Left renal pelvis (tissue), 4 donors: ENCODE measurements around the gene ELL2. TPM values are rescaled to one million over a fixed set of nuclear protein-coding genes. Genes with fewer than 3 reads are reported as not detected.
"Not testable (repeated sequence)": the region's sequence is repeated elsewhere in the genome, so short reads cannot be mapped to it uniquely, and the experiment has no call there.

Experiments
- DNase-seq, 4 donors: peaks; one replicate each; pipeline ENCODE4 v3.0.0-alpha.2; 2013; ENCODE audit warnings: low read depth in 4 of 4, low spot score in 3 of 4
- polyA plus RNA-seq, 4 donors: library from polyadenylated mRNA; unstranded; fragments of 120-200 nt; gene quantifications; one replicate each; pipeline ENCODE4 v1.2.1, GENCODE V29; 2013; ENCODE audit not compliant: insufficient read length in 4 of 4

ELL2 gene
- polyA plus RNA-seq, 4 donors = 4.1 to 14.4 (median 10.9) TPM

DNA sequence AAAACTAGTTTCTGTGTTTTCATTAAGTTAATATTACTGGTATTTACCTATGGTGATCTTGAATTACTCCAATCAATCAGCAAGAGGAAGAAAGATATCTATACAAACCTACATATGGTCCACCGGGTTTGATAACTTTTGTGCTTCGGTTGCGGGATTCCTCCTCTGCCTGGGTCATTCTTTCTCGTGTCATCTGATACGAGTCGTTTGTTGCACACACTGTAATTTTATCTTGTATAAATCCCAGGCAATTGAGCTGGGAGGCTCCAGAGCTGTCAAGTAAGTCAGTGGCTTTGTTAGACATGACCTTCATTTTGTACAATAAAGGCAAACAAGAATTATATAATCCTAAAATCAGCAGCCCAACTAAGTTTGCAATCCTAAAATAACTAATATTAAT lies 48.0 kb downstream of the ELL2 start:
- DNase-seq = no peak

DNA sequence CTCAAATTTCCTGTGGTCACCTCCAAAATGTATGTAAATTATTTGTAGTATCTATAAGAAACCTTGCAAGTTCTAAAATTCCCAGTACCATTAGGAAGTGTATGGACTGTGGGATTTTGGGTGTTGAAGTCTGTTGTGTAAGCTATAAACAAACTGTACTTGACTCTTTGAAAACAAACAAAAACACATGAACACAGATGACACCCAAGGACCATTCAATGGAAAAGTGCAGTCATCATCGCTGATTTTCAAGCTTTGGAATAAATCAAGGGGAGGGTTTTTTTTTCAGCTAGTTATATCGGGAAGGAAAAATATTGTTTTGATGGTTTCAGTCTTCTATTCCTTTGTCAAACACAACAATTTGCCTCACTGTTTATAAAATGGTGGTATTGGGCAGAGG lies 49.6 kb downstream of the ELL2 start:
- no peak for DNase-seq

DNA sequence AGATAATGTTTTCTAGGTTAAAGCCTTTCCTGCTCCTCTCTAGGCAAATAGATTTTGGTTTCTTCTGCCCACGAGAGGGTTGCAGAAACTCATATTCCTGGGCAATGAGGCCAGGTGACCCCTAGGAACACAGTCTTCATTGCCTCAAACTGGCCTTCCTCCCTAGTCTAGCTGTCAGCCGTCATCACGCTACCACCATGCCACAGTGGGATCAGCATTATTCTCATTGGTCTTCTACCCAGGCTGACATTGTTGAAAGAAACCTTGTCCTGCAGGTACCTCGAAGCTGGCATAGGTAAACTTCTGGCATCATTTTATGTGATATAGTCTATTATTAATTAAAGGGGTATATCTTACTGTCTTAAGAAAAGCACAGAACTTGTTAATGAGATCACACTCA lies 51.1 kb downstream of the ELL2 start:
- no peak for DNase-seq

DNA sequence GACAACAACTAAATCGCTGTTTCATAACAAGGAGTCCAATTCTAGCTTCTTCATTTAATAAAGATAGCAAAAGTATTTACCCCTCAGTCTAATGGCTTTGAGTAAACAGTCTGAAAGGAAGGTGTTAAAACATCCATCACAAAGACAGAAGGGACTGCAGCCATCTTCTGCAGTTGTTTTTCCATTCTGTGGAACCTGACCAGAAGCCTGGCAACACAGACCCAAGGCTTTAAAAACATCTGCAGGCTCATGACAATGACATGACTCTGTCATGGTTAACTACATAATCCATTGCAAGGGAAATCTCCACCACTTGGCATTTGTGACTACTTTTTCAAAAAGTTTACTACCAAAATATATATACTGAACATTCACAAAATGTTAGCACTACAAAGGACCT lies 51.9 kb downstream of the ELL2 start:
- DNase-seq = no peak

DNA sequence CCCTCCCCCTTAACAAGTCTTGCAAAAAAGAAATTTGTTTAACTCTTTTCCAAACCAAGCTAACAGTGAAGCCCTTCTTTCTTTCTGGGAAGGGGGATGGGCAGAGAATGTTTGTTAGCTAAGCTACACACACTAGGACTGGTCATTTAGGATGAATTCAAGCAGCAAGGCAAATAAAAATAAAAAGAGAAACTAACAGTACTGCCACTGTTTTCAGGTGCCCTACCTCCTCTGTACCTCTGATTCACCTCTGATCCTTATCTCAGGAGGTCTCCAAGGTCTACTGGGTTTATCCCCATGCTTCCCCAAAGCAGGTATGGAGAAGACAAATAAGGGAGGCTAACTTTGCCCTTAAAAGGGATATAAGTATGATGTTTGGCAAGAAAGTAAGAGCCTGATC lies 52.9 kb downstream of the ELL2 start:
- no peak for DNase-seq

DNA sequence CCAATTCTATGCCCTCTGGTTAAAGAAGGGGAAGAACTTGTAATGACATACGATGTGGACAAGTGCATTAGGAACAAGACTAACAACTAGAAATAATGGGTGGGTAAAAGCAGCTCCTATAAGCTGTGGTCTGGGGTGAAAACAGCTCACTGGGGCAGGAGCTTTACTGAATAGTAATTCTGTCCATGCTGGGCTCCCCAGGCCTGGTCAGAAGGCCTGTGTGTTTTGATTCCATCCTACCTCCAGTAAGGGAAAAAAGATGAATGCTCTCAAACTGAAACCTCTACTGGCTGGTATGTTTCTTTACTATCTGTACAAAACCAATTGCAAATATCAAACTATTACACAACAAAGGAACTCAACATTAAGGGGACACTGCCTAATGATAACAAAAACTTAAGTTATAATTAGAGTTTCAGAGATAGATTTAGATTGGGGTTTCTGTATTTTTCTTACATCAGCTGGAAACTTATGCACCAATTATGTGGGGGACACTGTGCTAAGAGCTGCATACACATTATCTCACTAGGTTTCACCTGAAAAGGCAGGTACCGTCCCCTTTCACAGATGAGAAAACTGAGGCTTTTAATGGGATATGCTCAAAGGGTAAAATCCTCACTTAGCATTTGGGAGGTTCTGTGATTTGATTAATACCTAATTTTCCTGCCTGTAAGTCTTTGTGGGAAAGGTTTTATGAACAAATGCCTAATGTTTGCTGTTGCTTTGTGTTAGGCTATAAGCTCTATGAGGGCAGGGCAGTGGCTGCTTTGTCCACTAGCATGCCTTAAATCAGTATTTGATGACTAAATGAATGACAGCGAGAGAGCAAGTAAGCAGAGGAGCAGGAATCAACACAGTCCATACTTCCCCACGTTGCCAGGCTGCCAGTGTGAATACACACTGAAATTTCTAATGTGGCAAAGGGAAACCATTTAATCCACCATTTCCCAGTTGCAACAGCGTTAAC lies 53.6 kb downstream of the ELL2 start:
- DNase-seq = no peak

DNA sequence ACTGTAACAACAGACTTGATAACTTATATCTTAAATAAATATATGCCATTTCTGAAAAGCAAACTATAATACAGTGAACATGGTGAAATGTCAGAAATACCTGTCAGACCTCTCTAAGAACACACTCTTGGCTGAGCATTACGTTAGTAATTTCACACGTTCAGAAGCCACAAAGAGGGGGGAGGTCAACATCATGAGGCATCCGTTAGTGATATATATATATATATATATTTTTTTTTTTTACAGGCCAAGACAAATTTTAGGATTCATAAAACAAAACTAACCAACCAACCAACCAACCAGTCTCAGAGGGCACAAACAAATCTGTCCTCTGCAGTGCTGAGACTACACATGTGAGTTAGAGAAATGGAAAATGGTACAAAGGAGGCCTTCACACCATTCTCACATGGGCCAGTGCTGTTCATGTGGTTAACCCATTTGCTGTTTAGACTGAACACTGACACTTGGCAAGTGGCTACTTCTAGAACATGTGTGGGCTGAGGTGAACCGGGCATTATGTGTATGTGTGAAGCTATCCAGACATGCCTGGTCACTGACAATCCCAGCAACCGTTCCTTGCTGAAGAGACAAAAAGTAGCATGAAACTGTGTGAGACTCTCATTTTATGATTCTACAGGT lies 54.5 kb downstream of the ELL2 start:
- DNase-seq = no peak

DNA sequence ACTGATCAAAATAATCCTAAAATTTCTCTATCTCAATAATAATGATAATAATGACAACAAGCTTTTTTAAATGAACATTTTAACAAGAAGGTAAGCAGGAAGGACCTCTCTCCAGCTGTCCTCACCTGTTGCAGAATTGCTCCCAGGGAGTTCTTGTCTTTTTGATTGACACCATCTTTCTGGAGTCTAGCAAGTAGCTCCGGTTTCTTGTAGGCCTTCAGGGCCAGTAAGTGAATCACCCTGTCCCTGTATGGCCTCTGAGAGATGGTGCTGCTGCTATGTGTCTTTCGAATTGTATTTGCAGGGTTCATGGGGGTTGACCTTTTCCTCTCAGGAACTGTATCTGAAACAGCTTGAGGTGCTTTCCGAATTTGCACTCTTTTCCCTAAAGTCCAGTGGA lies 55.3 kb downstream of the ELL2 start:
- DNase-seq = not testable (repeated sequence)

DNA sequence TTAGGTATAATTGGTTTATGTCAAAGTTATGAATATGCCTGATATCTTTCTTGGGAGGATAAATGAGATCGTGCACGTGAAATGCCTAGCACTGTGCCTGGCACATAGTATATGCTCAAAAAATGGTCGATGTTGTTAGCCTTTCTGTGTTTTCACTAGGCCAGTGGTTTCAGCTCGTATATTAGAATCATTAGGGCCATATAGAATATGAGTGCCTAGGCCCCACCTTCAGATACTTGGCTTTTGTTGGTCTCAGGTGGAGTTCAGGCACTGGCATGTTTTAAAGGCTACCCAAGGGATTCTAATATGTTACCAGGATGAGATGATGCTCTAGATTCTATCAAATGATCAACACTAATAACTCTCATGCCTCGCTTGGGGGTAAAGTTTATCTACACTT lies 56.8 kb downstream of the ELL2 start:
- no peak for DNase-seq

DNA sequence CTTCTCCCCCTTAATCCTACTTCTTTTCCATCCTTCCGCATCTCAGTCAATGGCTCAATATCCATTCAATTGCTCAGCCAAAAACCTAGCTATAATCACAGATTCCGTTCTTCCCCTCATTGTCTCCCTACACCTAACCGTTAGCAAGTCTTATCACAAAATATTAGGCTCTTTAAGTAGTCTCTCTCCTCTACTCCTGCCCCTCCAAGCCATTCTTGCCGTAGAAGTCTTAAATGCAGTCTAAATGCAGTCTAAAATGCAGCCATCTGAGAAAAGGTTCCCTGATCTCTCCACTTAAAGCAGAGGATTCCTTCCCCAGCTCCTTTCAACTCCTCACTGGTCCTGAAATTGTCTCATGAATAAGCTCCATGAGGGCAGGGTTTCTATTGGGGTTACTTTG lies 57.8 kb downstream of the ELL2 start:
- no peak for DNase-seq

DNA sequence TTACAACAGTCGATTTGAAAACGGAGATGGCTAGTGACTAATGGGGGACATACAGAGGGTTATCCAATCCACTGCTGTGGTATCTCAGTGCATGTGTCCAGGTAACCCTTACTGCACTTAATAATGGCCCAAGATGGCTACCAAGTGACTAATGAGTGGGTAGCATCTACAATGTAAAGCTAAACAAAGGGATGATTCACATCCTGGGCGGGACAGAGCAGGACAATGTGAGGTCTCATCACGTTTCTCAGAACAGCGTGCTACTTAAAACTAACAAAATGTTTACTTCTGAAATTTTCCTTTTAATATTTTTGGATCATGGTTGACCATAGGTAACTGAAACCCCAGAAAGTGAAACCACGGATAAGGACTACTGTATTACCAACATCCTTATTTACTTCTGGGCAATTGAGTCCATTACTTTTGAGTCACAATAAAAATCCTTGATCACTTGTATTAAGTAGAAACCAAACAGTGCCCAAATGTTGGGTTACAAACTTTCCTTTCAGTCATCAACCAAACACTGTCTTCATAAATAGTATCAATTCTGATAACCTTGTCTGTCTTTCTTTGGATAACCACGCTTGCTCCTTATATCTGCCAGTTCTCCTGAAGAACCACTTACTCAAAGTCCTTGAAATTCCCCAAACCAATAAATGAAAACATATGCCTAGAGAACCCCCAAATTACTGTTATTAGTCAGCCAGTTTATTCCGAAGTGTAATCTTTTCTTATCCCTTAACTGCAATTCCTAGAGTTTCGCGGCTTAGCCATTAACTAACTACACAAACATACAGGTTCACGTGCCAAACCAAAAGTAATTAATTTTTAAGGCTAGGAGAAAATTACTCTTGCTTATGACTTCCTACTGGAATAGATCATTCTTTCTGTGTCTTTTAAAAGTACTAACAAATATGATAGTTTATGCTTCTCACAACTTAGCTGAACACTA lies 59.7 kb downstream of the ELL2 start:
- DNase-seq = no peak

DNA sequence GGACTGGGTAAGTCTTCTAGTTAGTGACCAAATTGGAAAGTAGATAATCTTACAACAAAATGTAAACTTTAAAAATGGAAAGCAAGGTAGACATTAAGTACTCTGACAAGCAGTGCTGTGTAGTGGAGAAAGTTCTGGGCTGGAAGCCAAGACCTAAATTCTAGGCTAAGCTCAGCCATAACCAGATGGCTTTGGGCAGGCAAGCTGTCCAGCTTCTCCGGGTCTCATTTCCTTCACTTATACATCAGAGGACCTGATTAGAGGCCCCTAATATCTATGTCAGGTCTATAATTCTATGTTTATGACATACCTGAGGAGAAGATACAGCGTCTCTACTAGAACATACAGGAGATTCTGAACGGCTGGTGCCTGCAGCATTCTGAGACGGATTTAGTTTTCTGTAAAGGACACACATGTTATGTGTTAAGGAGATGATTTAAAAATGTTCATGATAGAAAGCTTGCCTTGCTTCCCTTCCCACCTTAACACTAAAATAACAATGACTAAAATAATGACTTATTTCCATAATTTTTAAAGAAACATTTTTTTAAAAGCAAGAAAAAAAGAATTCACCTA lies 61.2 kb downstream of the ELL2 start:
- no peak for DNase-seq

DNA sequence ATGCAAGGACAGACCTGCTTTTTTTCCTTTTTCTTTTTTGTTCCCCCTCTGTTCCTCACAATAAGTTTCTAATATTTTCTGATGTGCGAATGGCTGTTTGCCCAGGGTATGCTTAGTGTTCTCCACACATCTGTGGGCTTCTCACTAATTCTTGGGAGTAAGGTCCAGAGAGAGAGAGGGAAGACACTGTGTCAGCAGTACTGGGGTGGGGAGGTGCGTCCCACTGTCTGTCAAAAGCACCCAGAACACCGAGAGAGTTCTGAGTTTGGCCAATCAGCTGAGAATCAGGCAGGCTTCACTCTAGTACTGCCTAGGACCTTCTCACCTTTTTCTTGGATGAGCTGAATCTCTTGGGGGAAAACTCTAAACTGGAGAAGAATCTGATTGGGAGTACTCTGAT lies 61.8 kb downstream of the ELL2 start:
- DNase-seq = no peak

DNA sequence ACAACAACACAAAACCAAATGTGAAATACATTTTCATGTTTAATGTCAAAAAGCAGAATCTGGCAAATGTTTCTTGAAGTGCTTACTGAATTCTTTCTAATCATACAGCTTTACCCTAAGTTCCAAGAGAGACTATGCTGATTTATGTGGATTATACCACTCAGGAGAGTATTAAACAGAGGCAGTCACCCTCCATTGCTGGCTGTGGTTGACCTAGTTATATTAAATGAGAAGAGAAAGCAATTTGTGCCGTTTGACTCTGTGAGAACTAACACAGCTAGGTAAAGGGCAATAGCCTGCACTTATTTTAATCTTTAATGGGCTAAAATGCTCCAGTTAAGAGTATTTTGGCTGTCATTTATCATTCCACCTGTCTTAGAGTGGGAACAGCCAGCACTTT lies 62.6 kb downstream of the ELL2 start:
- DNase-seq = no peak

DNA sequence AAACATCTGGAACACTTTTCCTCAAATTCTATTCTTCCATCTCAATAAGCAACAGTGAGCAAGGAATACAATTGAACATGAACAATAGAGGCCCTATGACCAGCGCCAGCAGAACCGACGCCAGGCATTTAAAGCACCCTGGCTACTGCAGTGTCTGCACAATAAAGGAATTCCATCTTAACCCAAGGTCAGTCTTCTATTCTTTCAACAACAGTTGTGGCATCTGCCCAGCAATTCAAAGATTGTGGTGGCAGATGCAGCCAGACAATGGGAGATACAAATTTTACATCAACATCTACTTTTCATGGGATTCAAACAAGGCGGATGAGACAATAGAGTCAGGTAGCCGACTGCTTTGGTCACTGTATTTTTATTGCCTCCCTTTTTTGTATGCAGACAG lies 65.9 kb downstream of the ELL2 start:
- no peak for DNase-seq

DNA sequence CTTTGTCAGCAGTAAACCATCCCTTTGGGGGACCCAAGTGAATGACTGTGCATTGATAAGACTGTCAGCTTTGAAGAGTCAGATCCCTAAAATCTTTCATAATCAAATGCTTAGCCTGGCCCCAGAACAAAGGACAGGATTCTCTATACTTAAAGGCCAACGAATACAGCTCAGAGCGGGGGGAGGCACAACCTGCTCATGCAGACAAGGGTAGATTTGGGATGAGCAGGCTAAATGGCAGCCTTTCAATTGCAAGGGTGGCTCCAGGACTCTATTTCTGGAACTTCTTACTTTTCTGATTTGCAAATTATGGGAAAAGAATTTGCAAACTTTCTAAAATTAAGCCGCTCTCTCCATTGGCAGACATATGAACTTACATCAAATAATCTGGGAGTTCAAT lies 66.4 kb downstream of the ELL2 start:
- DNase-seq = no peak

DNA sequence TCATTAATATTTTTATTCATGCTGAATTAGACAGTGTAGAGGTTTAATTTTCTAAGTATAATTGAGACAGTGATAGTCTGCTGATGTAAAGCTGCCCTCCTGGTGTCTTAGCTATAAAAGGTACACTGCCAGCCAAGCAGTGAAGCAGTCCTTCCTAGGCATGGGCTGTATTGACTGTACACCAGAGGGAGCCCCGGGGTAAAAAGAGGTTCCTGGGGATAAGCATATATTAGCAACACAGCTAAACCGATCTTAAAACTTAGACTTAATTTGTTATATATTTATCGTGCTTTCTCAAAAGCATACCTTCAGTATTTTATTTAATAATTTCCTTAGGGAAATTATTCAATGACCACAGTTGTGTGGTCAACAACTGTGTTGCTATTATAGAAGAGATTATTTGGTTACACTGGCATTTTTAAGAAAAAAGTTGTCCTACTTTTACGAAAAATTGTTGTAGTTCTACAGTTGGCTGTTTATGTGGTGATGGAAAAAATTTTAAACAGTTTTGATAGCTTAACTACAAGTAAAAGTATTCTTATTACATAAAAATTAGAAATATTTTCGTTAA lies 68.8 kb downstream of the ELL2 start:
- no peak for DNase-seq

DNA sequence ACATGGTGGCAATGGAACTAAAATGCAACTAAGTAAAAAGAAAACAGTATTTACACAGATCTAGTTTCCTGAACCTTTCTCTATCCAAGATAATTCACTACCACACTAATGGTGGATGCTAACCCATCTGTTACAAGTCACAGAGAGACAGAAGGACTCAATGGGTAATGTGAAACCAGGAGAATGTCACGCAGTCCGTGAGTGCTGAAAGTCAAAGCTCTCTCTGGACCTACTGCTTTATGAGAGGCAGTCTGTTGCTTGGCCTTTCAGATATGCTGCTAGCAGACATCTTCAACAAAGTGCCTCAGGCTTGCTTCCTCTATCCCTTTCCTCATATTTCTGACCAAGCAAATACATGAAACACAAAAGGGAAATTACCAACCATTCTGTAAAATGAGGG lies 70.2 kb downstream of the ELL2 start:
- no peak for DNase-seq

DNA sequence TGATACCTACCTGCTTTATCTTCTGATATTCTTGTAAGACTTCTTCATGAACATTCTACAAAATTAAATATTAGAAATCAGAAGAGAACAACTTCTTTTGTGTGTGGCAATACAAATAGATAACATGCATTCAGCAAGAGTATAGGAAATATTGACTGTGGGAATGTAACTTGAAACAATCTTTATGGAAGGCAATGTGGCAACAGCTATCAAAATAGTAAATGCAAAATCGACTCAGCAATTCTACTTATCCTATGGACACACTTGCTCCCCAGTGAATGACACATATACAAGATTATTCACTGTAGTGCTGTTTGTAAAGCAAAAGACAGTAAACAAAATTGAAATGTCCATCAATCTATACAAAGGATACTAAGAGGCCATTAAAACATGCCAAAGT lies 72.6 kb downstream of the ELL2 start:
- DNase-seq = no peak

DNA sequence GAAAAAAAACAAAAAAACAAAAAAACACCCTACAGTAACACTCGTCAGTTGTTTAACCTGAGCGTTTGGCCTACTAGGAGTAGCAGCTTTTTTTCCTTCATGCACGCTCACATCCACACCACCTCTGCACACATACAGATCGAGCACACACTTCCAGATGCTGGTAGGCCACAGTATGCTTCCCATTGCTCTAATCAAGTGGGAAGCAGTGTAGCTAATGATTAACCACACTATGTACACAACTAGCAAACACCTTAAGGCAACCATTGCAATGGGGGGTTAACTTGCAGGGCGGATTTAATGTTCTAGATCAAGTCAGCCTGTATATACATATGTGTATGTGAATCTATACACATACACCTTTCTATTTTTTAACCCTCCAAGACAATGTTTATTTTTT lies 73.7 kb downstream of the ELL2 start:
- no peak for DNase-seq
